Measurements from ENCODE around the gene BLTP2.

Gene BLTP2

DNA sequence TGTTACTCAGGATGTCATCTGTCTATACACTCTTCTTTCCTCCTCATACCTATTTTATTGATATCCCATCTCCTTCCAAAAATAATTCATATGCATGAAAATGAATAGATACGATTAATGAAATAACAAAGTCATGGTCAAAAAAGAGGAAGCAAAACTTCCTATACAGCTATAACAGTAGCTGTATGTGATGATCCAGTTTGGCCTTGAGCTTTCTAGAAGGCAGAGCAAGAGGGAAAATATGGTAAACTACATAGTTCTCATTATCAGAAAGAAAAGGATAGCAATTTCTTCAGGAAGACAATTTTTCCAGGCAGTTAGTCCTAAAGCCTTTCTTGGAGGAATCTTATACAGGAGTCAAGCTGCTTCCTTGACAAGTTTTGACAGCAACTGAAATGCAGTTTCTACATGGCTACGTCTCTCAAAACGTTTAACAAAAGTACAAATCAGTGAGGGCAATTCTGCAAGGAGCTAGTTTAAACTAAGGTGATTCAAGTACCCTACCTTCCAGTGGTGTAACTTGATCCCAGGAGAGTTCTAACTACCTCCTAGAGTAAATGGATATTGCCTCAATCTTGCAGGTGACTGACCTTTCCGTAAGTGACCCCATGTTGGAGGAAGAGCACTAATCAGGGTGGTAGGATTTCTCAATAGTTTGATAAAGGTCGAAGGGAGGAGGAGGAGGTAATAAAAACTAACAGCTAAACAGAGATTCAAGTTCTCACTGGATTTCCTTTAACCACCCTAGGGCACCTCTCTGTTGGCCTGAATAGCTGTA, 47.2 kb downstream of the BLTP2 start:
- DNase-seq = no peak

Data from NCI-H226 (cell line).